HUES64 (cell line): ENCODE data around the gene SUPT6H.

Source experiments
- H3K27ac ChIP-seq: 2 replicates; pipeline ENCODE4 v1.7.0; 2013; ENCODE audit warnings: low read depth, low read length, inconsistent platforms
- H3K27me3 ChIP-seq: 2 replicates; pipeline ENCODE4 v1.6.1; 2013; ENCODE audit warnings: mild to moderate bottlenecking, low read length; ENCODE audit not compliant: insufficient read depth
- H3K36me3 ChIP-seq: 2 replicates; pipeline ENCODE4 v1.6.1; 2013; ENCODE audit warnings: mild to moderate bottlenecking, low read length; ENCODE audit not compliant: insufficient read depth
- H3K4me1 ChIP-seq: 2 replicates; pipeline ENCODE4 v1.6.1; 2013; ENCODE audit warnings: mild to moderate bottlenecking, low read length, moderate library complexity; ENCODE audit not compliant: insufficient read depth
- H3K4me3 ChIP-seq: 2 replicates; pipeline ENCODE4 v1.5.1; 2013; ENCODE audit warnings: mild to moderate bottlenecking, low read length, moderate library complexity
- H3K9ac ChIP-seq: 2 replicates; pipeline ENCODE4 v1.6.1; 2013; ENCODE audit warnings: mild to moderate bottlenecking, low read depth, low read length
- H3K9me3 ChIP-seq: 2 replicates; pipeline ENCODE4 v1.6.1; 2013; ENCODE audit warnings: low read depth, low read length; ENCODE audit not compliant: insufficient read depth
- WGBS: fragments of 150-250, 120-280 bp; methylation state at CpG from one replicate; pipeline ENCODE4 v1.1.7; 2013; ENCODE audit warnings: missing lambda C conversion rate; 5-methylcytosine and 5-hydroxymethylcytosine counted together

The SUPT6H gene

GRCh38 chr17:28740406-28741357, 78.7 kb downstream of the SUPT6H start:
- Histone ChIP-seq H3K27ac (no peak overlapping the region), H3K36me3 (peaks cover 19% of the 10 kb centered on the region), H3K9me3 (no peaks in the 10 kb centered on the region), H3K4me1 (0 out of 2 replicates have a peak, but pooled peaks cover 2% of the 10 kb centered on the region), H3K4me3 (no peak overlapping the region), H3K9ac (no peak overlapping the region), H3K27me3 (no peaks in the 10 kb centered on the region)
- 94% methylated on average over 10 of the region's 10 CpGs for WGBS

- Histone ChIP-seq H3K9ac (no peak overlapping the region), H3K36me3 (peaks cover 28% of the 10 kb centered on the region), H3K9me3 (no peaks in the 10 kb centered on the region), H3K4me1 (peaks cover 12% of the 10 kb centered on the region; the same call in 1 of the 2 replicates), H3K4me3 (no peak overlapping the region), H3K27ac (no peak overlapping the region), H3K27me3 (no peaks in the 10 kb centered on the region)
- WGBS: 94% methylated on average over 19 of the region's 19 CpGs
These were observed 79.6 kb downstream of the SUPT6H start for GRCh38 chr17:28741358-28742349.

GRCh38 chr17:28743243-28744103, 81.5 kb downstream of the SUPT6H start, which contains the start of gene TRAF4:
TSS of gene TRAF4 (plus strand) at chr17:28744011. CDS start at chr17:28744113, 102 bp downstream.
- under 1% methylated on average over 70 of the region's 70 CpGs for WGBS
- Histone ChIP-seq H3K4me1 (peaks cover 14% of the 10 kb centered on the region; the same call in 1 of the 2 replicates), H3K27ac (peak within 1 kb of the TSS; percentile 100), H3K9ac (peak within 1 kb of the TSS; percentile 96), H3K27me3 (no peaks in the 10 kb centered on the region), H3K9me3 (no peaks in the 10 kb centered on the region), H3K36me3 (peaks cover 39% of the 10 kb centered on the region), H3K4me3 (peak within 1 kb of the TSS; percentile 87)

GRCh38 chr17:28744104-28744971, 82.3 kb downstream of the SUPT6H start:
- Histone ChIP-seq H3K9ac (peak overlapping the region; percentile 96), H3K27ac (peak overlapping the region; percentile 100), H3K36me3 (peaks cover 42% of the 10 kb centered on the region), H3K4me3 (peak overlapping the region; percentile 87), H3K27me3 (no peaks in the 10 kb centered on the region), H3K9me3 (no peaks in the 10 kb centered on the region), H3K4me1 (peaks cover 14% of the 10 kb centered on the region; the same call in 1 of the 2 replicates)
- WGBS: under 1% methylated on average over 61 of the region's 61 CpGs

- H3K36me3 ChIP-seq: peaks cover 46% of the 10 kb centered on the region
- H3K27ac ChIP-seq: peak overlapping the region; percentile 100
- peaks cover 14% of the 10 kb centered on the region; the same call in 1 of the 2 replicates for H3K4me1 ChIP-seq
- 1% methylated on average over 31 of the region's 31 CpGs for WGBS
- H3K4me3 ChIP-seq: peak overlapping the region; percentile 87
- no peaks in the 10 kb centered on the region for H3K27me3 ChIP-seq
- H3K9me3 ChIP-seq: no peaks in the 10 kb centered on the region
- peak overlapping the region; percentile 96 for H3K9ac ChIP-seq
These were observed 83.2 kb downstream of the SUPT6H start for GRCh38 chr17:28744972-28745785.

GRCh38 chr17:28745786-28746411, 83.9 kb downstream of the SUPT6H start:
- Histone ChIP-seq H3K27ac (peak overlapping the region; percentile 100), H3K9ac (peak overlapping the region; percentile 96), H3K4me3 (peak overlapping the region; percentile 87), H3K4me1 (peaks cover 14% of the 10 kb centered on the region; the same call in 1 of the 2 replicates), H3K36me3 (peaks cover 51% of the 10 kb centered on the region), H3K9me3 (no peaks in the 10 kb centered on the region), H3K27me3 (no peaks in the 10 kb centered on the region)
- WGBS: 74% methylated on average over 4 of the region's 4 CpGs

GRCh38 chr17:28746611-28747050, 84.6 kb downstream of the SUPT6H start:
- Histone ChIP-seq H3K36me3 (peaks cover 55% of the 10 kb centered on the region), H3K9ac (peak overlapping the region; percentile 64)
- 72% methylated on average over 5 of the region's 5 CpGs for WGBS

GRCh38 chr17:28747051-28747691, 85.2 kb downstream of the SUPT6H start:
- 88% methylated on average over 6 of the region's 7 CpGs for WGBS
- H3K4me3 ChIP-seq: 0 out of 2 replicates have a peak overlapping the region, but pooled peaks have one; percentile 87
- peak overlapping the region; percentile 64 for H3K9ac ChIP-seq

More at GRCh38 chr17:28746611-28747050, 84.6 kb downstream of the SUPT6H start:
- peaks cover 14% of the 10 kb centered on the region; the same call in 1 of the 2 replicates for H3K4me1 ChIP-seq
- H3K4me3 ChIP-seq: peak overlapping the region; percentile 87
- H3K27me3 ChIP-seq: no peaks in the 10 kb centered on the region
- no peaks in the 10 kb centered on the region for H3K9me3 ChIP-seq
- H3K27ac ChIP-seq: peak overlapping the region; percentile 100

More at GRCh38 chr17:28747051-28747691, 85.2 kb downstream of the SUPT6H start:
- peaks cover 61% of the 10 kb centered on the region for H3K36me3 ChIP-seq
- peak overlapping the region; percentile 100 for H3K27ac ChIP-seq
- H3K9me3 ChIP-seq: no peaks in the 10 kb centered on the region
- no peaks in the 10 kb centered on the region for H3K27me3 ChIP-seq
- H3K4me1 ChIP-seq: peaks cover 14% of the 10 kb centered on the region; the same call in 1 of the 2 replicates
